NCI-H2081 (cell line): ENCODE results near the gene KLHL6.
"Not testable (repeated sequence)": the region's sequence is repeated elsewhere in the genome, so short reads cannot be mapped to it uniquely, and the experiment has no call there.

Experiments
- DNase-seq, 2 experiments: peaks; one replicate each; lab custom pipeline; 2025; lab: John Stamatoyannopoulos, UW

The KLHL6 gene

DNA sequence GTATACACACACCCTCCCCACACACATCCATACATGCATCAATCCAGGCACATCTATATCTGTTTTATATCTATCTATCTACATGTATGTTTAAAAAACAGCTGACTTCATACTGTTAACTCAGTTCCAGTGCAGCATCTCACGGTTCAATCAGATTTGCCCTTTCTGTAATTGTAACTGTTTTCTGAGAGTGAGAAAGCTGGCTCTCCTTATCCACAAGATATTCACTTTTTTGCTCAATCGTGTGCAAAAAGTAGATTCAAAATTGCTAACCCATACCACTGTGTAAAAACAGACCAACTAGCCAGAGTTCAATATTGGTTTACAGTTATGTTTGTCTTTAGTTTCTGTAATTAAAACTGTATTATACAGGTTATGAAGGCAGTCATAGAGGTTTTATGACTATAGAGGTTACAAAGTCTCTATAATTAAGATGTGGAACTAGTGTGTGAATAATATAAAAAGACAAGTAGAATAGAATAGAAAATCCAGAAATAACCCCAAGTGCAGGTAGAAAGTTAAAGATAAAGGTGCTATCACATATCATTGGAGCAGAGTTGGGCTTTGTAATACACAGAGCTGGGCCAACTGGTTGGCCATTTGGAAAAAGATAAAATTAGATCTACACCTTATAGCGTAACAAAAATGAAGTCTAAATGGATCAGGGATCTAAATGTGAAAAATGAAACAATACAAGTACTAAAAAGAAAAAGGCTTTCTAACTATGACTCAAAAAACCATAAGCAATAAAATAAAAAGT, 107.0 kb downstream of the KLHL6 start:
- no peak for DNase-seq

DNA sequence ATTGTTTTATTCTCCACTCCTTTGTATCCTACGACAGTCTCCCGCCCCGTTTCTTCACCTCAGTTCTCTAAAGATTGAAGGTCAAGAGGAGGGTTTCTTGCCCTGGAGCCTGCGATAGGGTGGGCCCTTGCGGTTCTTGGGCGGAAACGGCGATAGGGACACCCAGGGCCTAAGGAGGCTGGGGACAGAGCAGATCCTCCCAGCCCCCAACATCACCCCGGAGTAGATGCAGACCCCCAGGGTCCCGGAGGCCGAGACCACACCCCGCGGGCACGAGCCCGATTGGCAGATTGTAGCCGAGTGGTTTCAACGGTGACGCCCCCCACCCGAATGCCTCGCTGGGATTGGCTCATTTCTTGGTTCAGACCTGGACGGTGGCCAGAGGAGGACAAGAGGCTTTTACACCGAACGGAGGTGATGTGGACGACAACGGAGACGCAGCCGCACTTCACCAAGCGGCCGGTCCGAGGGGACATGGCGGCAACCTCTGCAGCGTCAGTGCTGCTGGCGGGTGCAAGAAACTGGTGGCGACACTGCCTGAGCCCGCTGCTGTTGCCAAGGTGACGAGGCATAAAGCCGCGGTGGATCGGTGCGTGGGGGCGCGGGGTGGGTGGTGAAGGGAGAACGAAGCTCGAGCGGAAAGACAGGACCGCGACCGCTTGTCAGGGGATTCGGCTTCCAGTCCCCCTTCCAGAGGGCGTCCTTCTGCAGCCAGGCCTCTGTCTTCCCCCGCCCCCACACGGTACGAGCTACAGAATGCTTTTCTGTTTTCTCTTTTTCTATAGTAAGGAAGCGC, 108.1 kb downstream of the KLHL6 start:
- peak; percentile 99 for DNase-seq

DNA sequence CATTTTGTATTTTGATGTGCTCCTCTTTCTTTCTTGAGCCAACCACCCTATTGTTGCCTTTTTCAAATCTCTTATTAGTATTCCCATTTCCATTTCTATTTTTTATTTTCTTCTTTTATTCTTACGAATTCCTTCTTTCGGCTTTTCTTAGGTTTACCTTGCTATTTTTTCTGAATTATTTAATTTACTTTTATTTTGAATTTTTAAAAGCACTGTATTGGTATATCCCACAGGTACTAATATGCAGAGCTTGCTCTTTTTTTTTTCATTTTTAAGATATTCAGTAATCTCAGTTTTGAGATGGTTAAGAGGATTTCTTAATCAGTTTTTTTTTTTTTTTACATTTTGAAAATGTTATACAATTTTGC, 108.7 kb downstream of the KLHL6 start:
- no peak for DNase-seq

DNA sequence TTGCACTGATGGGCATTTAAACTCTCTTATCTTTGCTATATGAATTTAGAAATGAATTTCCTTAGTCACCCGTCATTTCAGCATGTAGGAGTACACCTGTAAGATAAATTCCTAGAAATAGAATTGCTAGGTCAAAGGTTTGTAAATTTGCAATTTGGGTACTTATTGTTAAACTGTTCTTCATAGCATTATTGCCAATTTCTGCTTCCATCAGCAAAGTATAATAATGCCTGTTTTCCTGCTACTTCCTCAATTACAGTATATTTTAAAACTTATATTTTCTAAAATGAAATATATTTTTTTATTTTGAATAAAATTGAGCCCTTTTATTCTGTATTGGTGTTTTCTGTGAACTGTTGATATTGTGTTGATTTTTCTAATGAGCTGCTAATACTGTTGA, 110.8 kb downstream of the KLHL6 start:
- DNase-seq, result no peak

DNA sequence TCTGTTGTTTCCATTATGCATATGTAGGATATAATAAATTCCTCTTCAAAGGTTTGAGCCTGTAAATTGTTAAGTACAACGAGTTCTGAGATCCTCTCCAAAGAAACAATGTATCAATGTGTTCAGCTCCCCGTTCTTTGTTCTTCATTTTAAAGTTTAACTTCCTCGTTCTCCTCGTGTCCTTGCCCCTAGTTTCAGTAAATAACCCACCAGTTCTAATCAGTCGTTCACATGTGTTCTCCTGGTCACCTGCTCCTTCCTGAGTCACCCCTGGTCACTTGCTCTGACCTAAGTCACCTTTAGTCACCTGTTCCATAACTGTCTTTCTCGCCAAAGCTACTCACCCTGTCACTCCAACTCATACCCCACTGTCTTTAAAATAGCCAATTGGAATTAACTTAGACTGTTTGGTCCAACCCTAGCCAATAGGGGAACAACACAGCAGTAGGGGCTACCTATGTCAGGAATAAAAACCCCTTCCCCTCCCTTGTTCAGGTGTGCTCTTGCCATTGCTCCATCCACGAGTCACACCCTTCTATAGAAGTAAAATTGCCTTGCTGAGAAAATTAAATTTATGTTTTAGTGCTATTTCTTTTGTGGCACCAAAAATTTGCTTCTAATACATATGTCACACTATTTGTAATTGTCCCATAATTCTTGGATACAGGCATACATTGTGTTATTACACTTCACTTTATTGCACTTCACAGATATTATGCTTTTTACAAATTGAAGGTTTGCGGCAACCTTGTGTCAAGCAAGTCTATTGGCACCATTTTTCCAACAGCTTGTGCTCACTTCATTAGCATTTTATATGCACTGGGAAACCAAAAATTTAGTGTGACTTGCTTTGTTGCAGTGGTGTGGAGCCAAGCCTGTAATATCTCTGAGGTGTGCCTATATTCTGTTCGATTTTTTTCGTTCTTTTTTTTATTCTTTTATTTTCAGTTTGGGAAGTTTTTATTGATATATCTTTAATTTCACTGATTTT, 111.8 kb downstream of the KLHL6 start:
- DNase-seq, result no peak

DNA sequence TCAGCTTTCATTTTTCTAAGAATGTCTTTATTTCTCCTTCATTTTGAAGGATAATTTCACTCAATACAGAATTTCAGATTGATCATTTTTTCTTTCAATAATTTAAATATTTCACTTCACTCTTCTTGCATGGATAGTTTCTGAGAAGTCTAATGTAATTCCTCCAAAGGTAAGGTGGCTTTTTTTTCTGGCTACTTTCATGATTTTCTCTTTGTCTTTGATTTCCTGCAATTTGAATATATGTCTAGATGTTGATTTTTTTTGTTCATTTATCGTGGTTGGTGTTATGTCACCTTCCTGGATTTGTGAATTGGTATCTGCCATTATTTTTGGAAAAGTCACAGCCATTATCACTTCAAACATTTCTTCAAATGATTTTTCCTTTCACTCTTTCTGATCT, 112.5 kb downstream of the KLHL6 start:
- DNase-seq, result no peak

DNA sequence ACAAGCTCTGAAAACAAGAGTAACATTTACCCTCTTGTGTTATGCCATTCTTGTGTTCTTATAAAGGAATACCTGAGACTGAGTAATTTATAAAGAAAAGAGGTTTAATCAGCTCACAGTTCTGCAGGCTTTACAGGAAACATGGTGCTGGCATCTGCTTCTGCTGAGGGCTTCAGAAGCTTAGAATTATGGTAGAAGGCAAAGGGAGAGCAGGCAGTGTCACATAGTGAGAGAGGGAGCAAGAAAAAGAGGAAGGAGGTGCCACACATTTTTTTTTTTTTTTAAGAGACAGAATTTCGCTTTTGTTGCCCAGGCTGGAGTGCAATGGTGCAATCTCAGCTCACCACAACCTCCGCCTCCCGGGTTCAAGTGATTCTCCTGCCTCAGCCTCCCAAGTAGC, 115.0 kb downstream of the KLHL6 start:
- DNase-seq, result not testable (repeated sequence)

DNA sequence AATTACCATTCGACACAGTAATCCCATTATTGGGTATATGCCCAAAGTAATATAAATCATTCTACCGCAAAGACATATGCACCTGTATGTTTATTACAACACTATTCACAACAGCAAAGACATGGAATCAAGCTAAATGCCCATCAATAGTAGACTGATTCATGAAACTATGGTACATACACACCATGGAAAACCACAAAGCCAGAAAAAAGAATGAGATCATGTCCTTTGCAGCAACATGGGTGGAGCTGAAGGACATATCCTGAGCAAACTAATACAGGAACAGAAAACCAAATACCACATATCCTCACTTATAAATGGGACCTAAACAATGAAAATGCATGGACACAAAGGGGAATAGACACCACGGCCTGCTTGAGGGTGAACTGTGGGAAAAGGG, 116.0 kb downstream of the KLHL6 start:
- DNase-seq, result peak; percentile 76 to 80

DNA sequence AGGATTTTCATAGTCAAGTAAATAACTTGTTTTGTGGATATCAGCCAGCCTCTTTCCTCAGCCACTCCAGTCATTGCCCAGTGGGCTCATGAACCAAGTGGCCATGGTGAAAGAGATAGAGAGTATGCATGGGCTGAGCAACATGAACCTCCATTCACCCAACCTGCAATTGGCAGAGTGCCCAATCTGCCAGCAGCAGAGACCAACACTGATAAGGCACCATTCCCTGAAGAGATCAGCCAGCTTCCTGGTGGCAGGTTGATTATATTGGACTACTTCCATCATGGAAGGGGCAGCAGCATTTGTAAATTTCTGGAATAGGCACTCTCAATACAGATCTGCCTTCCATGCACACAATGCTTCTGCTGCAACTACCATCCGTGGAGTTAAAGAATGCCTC, 116.8 kb downstream of the KLHL6 start:
- DNase-seq, result peak; percentile 23 to 68

DNA sequence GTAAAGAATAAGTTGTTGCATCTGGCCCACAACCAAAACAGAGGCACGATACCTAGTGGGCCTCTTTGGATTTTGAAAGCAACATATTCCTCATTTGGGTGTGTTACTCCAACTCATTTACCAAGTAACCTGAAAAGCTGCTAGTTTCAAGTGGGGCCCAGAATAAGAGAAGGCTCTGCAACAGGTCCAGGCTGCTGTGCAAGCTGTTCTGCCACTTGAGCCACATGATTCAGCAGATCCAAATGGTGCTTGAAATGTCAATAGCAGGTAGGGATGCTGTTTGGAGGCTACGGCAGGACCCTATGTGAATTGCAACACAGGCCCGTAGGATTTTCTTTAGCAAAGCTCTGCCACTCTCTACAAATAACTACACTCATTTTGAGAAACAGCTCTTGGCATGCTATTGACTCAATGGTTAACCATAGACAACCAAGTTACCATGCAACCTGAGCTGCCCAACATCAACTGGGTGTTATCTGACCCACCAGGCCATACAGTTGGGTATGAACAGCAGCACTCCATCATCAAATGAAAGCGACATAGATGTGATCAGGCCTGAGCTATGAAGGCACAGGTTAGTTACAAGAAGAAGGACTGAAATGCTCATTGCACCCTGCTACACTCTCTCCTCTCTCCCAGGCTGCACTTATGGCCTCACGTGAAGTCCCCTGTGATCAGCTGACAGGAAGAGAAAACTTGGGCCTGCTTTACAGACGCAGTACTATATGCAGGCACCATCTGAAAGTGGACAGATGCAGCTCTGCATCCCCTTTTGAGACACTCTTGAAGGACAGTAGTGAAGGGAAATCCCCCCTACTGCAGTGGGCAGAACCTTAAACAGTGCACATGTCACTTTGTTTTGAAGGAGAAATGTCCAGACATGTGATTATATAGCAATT, 117.6 kb downstream of the KLHL6 start:
- DNase-seq, result no peak
